HG02610 (cell line): ENCODE measurements around the gene DRC1.

ENCODE experiments used
- ATAC-seq: cut with Tn5 transposase; IDR thresholded peaks from one replicate; pipeline ENCODE4 v1.9.1; 2021; ENCODE audit warnings: mild to moderate bottlenecking, moderate library complexity; ENCODE audit not compliant: unreplicated experiment

The DRC1 gene

DNA sequence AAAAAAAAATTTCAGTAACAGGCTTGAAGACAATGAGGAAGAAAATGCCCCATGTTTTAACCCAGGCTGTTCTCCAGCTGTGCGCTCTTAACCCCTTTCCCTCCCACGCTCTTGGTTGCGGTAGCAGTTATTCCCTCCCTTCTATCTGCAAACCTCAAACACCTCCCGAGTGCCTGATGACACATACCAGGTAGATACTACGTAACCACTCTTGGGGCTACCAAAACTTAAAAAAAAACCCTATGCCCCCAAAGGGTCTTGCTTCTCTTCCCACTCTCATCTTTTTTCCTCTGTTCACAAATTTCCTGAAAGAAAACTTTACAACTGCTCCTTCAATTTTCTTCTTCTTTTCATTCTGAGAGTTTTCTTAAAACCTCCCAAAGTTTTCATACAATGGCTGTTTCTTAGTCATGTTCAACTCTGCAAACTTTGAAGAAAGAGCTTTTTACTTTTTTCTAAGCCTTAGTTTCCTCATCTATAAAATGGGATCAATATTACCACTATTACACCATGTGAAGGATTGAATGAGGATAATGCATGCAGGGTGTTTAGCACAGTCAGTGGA is 4.9 kb upstream of the DRC1 start:
- no peak for ATAC-seq

DNA sequence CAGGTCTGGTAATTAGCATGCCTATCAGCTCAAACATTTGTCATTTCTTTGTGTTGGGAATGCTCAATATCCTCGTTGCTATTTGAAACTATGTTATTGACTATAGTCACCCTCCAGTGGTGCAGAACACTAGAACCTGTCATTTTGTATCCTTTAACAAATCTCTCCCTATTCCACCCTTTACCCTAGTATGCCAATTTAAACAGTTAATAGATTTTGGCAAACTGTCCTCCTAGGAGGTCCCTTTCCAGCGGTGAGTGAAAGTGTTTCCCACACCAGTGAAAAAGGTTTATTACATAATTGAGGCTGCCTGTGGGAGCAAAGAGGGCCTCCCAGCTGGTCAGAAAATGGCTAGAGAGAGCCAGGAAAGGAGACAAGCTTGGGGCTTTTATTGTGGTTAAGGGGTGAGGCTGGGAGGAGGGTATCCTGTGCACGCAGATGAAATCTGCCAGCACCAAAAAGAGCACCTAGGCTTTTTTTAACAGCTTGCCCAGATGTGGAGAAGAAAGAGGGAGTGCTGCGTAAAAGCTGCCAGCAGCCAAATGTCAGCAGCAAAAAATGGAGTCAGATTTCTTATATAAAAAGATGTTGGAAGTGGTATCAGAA is 1.8 kb upstream of the DRC1 start:
- ATAC-seq = no peak

DNA sequence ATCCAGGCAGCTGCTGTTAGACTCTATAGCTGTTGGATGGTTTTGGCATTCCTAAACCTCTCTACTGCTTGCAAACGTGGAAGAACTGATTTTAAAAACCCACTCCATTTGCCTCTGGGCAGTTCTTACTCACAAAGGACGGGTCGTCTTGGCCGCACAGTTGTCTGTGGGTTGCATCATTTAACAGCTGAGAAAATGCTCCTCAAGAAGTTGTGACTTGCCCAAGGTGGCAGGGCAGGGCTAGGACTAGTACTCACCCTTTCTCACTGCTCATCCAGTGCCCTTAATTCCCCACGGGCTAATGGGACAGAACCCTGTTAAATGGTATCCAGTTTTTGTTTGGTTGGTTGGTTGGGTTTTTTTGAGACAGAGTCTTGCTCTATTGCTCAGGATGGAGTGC is 997 bp upstream of the DRC1 start:
- no peak for ATAC-seq

DNA sequence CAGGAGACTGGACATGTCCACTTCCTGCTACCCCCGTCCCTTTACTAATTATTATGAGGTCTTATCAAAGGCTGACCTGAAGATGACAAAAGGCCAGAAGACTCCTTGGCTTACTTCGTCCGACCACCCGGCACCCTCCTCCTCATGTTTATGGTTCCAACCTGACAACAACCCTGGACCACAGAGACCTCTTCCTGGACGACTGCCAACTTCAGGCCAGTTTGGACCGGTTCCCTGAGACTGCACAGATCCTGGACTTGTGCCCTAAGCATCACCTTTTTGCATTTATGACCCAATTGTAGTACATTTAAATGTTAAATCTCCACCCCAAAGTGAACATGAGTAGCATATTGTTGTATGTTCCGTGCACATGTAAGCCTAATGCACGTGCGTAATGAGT is 5.8 kb downstream of the DRC1 start:
- no peak for ATAC-seq

DNA sequence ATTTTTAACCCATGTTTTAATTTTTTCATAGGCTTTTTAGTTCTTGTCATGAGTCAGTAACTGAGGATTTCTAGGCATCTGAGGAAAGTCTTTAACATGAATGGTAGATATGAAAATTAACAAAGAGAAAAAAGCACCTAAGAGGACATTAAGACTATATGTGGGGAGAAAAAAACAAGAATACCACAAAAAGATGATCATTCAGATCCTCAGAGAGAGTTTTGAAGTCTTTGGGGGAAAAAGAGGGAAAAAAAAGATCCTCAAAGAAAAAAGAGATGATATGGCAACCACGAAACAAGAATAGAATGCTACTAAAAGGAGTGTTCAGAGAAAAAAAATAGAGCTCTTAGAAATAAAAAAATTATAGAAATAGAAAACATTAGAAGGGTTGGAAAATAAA is 8.1 kb downstream of the DRC1 start:
- ATAC-seq = no peak

DNA sequence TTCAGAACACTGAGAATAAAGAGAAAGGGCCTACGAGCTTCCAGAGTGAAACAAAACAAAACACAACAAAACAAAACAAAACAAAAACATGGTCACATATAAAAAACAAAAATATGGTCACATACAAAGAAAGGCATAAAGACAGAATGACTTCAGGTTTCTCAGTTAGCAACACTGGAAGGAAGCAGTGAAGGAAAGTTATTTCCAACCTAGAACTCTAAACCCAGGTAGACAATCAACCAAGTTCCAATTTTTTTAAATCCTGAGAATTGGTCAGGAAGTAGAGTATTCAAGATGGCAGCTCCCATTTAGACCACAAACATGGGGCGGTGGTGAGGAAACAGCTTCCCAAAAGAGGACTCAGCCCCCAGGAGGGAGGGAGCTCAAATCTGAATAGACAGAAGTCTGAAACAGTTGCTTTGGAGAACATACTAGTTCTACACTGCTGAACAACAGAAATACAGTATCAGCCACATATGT is 9.1 kb downstream of the DRC1 start:
- no peak for ATAC-seq

DNA sequence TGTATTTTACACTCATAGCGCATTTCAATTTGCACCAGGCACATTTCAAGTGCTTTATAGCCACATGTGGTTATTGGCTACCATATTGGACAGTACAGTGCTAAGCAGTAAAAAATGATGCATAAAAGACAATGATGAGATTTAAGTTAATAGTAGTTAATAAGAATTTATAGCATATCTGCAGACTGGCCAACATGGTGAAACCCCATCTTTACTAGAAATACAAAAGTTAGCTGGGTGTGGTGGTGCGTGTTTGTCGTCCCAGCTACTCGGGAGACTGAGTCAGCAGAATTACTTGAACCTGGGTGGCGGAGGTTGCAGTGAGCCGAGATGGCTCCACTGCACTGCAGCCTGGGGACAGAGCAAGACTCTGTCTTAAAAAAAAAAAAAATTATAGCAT is 9.7 kb downstream of the DRC1 start:
- no peak for ATAC-seq

DNA sequence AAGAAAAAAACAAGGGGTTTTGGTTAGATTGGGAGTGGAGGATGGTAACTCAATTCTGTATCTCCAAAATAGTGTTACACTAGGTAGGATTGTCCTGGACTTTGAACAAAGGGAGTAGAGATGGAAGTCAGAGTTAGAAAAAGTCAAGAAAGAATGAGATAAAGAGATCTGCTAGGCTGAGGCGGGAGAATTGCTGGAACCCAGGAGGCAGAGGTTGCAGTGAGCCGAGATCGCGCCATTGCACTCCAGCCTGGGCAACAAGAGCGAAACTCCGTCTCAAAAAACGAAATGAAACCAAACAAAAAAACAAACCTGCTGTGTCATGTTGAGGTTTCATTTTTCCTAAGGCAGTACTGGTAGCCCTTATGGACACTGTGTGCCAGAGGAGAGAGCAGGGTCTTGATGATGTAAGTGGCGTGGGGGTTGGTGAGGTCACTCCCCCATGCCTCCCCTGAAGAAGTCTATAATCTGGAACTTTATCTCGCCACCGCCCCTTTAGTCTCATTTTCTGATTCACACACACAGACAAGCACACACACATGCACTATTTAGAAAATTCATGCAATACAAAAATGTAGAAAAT is 10.5 kb downstream of the DRC1 start:
- no peak for ATAC-seq

DNA sequence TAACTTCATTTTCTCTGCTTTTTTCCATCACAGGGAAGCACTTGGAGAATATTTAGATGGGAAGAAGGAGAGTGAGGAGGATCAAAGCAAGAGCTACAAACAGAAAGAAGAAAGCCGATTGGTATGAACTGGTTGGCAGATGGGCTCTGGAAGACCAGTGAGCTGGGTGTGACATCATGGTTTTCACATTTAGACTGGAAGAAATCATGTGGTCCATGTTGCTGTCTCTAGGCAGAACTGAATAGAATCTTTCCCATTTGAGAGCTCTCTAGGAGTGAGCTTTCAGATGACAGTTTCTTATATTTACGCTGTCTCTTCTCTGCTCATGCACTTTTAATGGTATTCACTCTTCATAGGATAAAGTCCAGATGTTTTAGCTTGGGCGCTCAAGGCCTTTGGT is 12.6 kb downstream of the DRC1 start:
- no peak for ATAC-seq

DNA sequence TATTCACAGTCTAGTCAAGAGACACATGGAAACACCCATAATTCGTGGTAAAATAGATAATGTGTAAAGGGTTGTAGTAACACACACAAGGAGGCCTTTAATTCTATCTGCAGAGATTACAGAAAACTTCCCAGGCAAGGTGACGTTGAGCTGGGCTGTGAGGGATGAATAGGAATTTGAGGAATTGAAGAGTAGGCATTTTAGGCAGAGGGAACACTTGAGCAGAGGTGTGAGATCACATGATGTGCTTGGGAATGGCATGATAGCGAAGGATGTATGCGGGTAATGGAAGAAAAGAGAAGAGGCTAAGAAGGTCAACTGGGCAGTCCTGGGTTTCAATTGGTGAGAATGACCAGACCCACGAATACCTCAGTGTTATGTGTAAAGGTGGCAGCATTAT is 20.2 kb downstream of the DRC1 start:
- no peak for ATAC-seq

DNA sequence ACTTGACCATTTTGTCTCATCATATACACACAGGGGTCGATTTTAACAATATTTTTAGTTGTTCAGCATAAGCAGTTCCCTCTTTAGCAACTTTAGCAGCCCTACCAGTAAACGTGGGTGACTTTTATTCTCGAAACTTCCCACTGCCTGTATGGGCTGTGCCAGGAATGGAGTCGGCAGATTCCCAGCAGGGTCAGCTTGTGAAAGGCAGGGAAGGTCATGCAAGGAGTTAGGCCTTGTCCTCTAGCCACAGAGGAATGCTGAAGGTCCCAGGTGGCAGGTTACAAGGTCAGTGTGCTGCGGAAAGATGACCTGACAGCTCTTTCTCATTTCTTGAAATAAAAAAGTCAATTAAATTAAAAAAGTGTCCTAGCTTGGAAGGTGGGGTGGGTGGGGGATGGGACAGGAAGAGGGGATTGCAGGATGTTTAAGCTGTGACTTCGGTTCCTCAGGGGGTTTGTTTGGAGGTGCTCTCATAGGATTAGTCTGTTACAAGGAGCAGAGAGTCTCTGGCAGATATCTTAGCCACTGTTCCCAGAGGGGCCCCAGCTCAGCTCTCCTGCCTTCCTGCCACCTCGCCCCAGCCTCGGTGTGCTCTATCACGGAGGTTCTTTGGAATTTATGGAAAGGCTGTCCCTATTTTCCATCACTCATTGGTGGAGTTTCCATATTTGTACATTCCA is 21.4 kb downstream of the DRC1 start:
- ATAC-seq = no peak

DNA sequence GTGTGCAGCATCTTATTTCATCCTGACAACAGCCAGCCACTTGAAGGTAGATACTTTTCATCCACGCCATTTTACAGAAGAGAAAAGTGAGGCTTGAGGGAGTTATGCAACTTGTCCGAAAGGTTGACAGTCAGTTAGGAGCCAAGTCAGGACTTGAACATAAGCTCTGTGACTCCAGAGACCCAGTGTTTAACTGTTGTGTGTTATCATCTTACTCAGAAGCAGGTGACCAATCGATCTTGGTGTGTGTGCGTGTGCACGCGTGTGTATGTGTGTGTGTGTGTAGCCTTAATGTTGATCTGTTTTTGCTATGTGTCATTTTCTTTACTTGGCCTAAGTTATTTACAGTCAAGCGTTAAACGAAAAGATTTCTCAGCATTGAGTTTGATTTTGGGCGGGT is 22.0 kb downstream of the DRC1 start:
- no peak for ATAC-seq

DNA sequence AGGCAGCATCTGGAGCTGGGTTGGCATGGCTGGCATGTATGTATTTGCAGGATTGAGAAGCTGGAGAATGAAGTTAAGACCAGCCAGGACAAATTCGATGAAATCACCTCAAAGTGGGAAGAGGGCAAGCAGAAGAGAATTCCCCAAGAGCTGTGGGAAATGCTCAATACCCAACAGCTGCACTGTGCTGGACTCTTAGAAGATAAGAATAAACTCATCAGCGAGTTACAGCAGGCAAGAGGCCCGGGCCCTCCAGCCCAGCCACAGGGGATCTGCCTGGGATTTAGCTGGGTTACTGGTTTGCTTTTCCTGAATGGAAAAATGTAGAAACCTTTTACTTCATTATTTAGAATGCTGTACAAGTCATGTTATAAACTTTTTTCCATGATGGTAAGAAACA is 22.5 kb downstream of the DRC1 start:
- no peak for ATAC-seq

DNA sequence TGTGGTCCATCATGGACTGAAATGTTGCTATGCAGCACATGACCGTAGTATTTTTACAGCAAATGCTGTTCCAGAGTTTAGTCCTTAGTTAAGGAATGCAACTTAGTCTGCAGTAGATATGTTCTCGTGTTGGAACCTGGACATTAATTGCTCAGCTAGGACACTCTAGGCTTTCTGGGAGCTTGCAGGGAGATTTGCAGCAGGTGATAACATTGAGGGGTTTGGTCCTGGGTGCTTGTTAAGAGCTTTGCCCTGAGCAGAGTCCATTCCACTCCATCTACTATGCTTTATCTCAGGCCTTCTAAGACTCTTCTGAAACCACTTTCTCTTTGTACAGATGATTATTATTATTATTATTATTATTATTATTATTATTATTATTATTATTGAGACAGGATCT is 27.1 kb downstream of the DRC1 start:
- ATAC-seq = no peak

DNA sequence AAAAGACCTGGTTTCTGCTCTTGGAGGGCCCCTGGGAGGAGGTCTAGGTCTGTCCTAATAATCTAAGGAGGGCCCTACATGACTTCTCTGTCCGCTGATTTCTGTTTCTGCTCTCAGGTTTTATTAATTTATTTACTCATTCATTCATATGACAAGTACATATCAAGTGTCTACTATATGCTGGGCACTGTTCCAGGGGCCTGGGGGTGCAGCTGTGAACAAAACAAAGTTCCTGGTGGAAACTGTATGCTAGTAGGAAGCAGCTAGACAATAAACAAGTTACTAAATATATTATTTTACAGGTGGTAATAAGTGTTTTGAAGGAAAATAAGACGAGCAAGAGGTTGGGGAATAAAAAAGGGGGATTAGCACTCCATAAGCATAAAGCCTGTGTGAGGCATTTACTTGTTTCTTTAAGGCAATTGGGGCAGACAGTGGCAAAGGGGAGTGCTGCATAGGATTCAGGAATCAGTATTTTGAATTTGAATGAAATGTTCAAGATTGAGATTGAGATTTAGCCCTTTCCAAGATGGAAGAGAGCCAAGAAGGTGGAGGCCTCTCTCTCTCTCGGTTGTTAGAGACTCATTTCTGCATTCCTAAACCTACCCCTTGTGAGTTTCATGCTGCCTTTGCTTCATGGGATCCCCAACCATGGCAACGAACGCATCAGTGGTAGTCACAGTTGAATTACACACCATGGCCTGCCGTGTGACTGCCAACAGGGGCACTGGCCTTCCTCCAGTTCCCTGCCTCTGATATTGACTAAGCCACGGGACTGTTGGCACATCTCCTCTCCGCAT is 28.3 kb downstream of the DRC1 start:
- ATAC-seq = no peak

DNA sequence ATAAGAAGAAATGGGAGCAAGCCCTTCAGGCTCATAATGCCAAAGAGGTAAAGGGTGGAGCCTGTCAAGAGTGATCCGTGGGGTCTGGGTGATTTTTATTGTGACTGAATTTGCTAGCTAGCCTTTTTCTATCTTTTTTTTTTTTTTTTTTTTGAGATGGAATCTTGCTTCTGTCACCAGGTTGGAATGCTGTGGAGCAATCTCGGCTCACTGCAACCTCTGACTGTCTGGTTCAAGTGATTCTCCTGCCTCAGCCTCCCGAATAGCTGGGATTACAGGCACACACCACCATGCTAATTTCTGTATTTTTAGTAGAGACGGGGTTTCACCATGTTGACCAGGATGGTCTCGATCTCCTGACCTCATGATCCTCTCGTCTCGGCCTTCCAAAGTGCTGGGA is 29.1 kb downstream of the DRC1 start:
- no peak for ATAC-seq

DNA sequence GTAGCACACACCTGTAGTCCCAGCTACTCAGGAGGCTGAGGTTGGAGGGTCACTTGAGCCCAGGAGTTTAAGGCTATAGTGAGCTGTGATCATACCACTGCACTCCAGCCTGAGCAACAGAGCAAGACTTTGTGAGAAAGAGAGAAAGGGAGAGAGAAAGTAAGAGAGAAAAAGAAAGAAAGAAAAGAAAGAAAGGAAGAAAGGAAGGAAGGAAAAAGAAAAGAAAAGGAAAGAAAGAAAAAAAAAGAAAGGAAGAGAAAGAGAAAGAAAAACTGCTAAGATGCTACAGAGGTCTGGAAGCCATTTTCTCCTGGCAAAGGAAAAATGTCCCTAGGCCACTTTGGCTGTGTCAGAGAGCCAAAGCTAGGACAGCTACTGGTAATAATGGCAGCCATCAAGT is 30.6 kb downstream of the DRC1 start:
- no peak for ATAC-seq

DNA sequence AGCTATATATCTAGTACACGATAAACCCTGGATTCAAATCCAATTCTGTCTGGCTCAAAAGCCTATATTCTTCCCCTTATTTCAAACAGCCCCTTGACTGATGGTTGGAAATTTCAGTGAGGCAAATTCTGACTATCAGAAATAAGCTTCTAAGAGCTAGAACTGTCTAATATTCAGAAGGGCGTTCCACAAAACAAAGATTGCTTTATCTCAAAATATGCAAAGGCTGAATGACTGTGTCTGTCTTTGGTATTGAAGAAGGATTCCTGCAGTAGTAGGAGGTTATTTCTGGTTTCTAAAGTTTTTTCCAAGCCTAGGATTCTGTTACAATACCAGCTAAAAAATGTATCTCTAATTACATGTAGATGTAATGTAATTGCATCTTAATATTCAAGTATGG is 31.1 kb downstream of the DRC1 start:
- ATAC-seq = no peak

DNA sequence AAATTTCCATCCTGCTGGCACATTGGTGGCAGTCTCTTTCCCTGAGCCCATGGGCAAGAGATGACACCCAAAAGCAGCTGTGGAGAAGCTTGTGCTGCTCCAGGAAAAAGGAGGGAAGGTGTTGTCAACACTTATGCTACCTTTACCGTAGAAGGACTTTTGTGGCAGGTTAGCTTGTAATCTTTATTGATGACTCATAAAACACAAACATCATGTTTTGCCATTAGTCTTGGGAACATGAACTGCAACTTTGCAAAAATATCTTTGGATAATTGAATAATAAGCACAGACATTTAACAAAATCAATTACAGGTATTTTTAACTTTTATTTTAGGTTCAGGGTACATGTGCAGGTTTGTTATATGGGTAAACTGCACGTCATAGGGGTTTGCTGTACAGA is 33.4 kb downstream of the DRC1 start:
- no peak for ATAC-seq

DNA sequence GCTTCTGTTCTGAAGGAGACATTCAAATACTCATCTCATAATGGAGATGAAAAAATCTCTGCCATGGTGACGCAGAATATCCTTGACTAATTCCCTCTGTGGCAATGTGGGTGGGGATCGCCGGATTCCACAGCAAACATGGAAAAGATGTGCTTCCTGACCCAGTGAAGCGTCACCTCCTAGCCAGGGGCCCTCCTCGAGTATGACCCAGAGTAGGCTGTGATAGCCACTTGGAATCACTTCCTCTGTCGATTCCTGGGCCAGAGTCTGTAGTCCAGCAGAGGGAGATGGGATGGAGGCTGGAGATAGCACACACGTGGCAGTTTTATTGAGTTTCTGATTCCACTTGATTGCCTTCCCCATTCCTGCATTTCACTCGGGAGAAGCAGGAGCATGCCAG is 36.8 kb downstream of the DRC1 start:
- ATAC-seq = no peak

DNA sequence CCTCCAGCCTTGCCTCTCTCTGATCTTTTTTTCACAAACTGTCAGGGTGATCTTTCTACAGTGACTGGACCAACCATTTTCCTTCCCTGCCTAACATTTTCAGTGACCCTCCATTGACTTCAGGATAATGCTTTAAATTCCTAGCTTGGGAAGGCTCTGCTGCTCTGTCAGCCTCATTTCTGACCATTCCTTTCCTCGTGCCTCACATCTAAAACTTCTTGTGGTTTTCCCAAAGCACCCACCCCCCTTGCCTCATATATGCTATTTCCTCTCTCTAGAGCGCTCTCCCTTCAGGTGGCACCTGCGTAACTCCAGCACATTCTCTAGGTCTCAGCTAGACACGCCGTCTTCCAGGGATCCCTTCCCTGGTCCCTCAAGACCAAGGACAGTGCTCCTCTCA is 37.2 kb downstream of the DRC1 start:
- ATAC-seq = no peak

DNA sequence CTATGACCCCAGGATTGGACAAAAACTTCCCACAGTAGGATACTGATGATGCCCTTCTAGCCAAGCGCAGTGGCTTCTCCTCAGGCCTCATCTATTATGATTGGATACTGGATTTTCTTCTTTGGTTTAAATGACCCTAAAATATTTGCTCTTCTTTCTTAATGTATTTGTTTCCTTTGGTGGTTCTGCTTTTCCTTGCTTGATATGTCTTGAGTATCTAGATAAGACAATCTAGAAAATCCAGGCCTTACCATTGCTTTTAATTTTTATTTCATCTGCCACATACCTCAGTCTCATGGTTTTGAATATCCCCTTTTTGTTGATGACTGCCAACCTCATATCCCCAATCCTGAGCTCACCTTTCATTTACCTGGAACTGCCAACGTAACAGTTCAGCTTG is 40.6 kb downstream of the DRC1 start:
- no peak for ATAC-seq
